Esophagus squamous epithelium (tissue), 5 donors: ENCODE measurements around the gene MAML3. TPM values are rescaled to one million over a fixed set of nuclear protein-coding genes. Genes with fewer than 3 reads are reported as not detected.

ENCODE experiments used
- DNase-seq: peaks from one replicate; lab custom pipeline; 2025; lab: John Stamatoyannopoulos, UW
- H3K27ac ChIP-seq, 4 donors: fragments of 200-600 bp; sonication (generic); one replicate each; pipeline ENCODE4 v1.5.1; 2016 to 2019; ENCODE audit warnings: mild to moderate bottlenecking in 1 of 4
- H3K27me3 ChIP-seq, 4 donors: fragments of 200-600 bp; sonication (generic); 1 replicate in 3 of 4; 2 replicates in 1 of 4; pipeline versions ENCODE4 v1.5.1 to v1.6.0; 2017 to 2021; ENCODE audit warnings: antibody characterized with exemption in 1 of 4
- H3K36me3 ChIP-seq, 3 donors: fragments of 200-600 bp; sonication (generic); one replicate each; pipeline ENCODE4 v1.5.1; 2016 to 2019
- H3K4me1 ChIP-seq, 3 donors: fragments of 200-600 bp; sonication (generic); one replicate each; pipeline ENCODE4 v1.5.1; 2017 to 2019
- H3K4me3 ChIP-seq, 4 donors: fragments of 200-600 bp; sonication (generic); 1 replicate in 3 of 4; 2 replicates in 1 of 4; pipeline ENCODE4 v1.5.1; 2016 to 2019; ENCODE audit warnings: mild to moderate bottlenecking in 2 of 4, moderate library complexity in 1 of 4
- H3K9me3 ChIP-seq, 3 donors: fragments of 200-600 bp; sonication (generic); one replicate each; pipeline ENCODE4 v1.5.1; 2016 to 2019
- POLR2A ChIP-seq, 4 donors: fragments of 450-650 bp; IDR thresholded peaks; one replicate each; pipeline ENCODE4 v1.6.1; 2017; ENCODE audit warnings: antibody characterized with exemption in 4 of 4, mild to moderate bottlenecking in 4 of 4, moderate library complexity in 3 of 4
- WGBS, 2 donors: methylation state at CpG; one replicate each; pipeline ENCODE4 v1.1.5; 2018; 5-methylcytosine and 5-hydroxymethylcytosine counted together
- intact Hi-C: fragments of 100-400 bp; cut with DNase I; formaldehyde crosslinking; loops from one replicate; pipeline ENCODE4 v1.15.0; 2022
- total RNA-seq, 4 donors: library from RNA; depleted of rRNA; stranded (reverse); fragments of >200 nt; gene quantifications; one replicate each; pipeline ENCODE4 v1.1.0, GENCODE V29; 2016
- TF ChIP-seq, protein P1 (sequence below), 6 experiments: fragments of 450-650 bp in 4 of 6; fragments of 200-600 bp in 2 of 6; sonication (generic) in 2 of 6; IDR thresholded peaks; one replicate each; pipeline ENCODE4 v1.5.1; 2016 to 2019; ENCODE audit warnings: antibody characterized with exemption in 6 of 6, mild to moderate bottlenecking in 4 of 6, moderate library complexity in 4 of 6
- donor health status: DM: yes; HTN: yes; CAD: no.

Gene MAML3
- total RNA-seq, 4 donors from 2014 or later, result 6.9 to 14.2 (median 8.9) TPM

DNA sequence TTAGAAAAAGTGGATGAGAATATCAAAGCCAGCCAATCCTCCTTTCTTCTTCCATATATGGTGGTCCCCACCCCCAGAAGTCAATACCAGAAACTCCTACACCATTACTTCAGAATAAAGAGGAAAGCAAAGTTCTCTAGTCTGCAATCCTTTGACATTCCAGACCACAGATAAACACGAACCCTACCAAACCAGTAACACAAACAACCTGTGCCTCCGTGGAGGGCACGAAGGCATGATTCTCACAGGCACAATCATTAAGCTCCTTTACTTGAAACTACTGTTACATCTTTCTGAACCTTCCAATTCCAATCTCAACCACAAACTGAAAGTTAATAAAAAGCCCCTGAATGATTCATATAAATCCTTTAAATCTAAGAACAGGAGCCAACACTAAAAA, 16.3 kb downstream of the MAML3 start:
- Histone ChIP-seq H3K4me1 (peaks cover 0 to 70% (median 21%) of the 10 kb centered on the region in 3 donors), H3K9me3 (no peaks in the 10 kb centered on the region), H3K36me3 (no peaks in the 10 kb centered on the region), H3K4me3 (no peak overlapping the region), H3K27ac (no peak overlapping the region), H3K27me3 (no peaks in the 10 kb centered on the region)
- 43 to 45% methylated on average over 3 of the region's 3 CpGs for WGBS, 2 donors
- TF ChIP-seq, protein P1, sequence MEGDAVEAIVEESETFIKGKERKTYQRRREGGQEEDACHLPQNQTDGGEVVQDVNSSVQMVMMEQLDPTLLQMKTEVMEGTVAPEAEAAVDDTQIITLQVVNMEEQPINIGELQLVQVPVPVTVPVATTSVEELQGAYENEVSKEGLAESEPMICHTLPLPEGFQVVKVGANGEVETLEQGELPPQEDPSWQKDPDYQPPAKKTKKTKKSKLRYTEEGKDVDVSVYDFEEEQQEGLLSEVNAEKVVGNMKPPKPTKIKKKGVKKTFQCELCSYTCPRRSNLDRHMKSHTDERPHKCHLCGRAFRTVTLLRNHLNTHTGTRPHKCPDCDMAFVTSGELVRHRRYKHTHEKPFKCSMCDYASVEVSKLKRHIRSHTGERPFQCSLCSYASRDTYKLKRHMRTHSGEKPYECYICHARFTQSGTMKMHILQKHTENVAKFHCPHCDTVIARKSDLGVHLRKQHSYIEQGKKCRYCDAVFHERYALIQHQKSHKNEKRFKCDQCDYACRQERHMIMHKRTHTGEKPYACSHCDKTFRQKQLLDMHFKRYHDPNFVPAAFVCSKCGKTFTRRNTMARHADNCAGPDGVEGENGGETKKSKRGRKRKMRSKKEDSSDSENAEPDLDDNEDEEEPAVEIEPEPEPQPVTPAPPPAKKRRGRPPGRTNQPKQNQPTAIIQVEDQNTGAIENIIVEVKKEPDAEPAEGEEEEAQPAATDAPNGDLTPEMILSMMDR (IDR thresholded peaks at IDR 0.05), result no peak
- no peak for TF ChIP-seq POLR2A (IDR thresholded peaks at IDR 0.05)
- intact Hi-C loops, result no loop called here
- no peak for DNase-seq

- 44 to 61% methylated on average over 4 of the region's 4 CpGs for WGBS, 2 donors
- TF ChIP-seq POLR2A (IDR thresholded peaks at IDR 0.05), result no peak
- Histone ChIP-seq H3K4me1 (peaks cover 0 to 59% (median 21%) of the 10 kb centered on the region in 3 donors), H3K27ac (peak overlapping the region in 2 of 4 donors; percentile 12 to 52), H3K27me3 (no peaks in the 10 kb centered on the region), H3K36me3 (no peaks in the 10 kb centered on the region), H3K9me3 (no peaks in the 10 kb centered on the region), H3K4me3 (no peak overlapping the region)
- DNase-seq, result no peak
- intact Hi-C loops, result no loop called here
Observed at GRCh38 chr4:140136509-140136908, 17.5 kb downstream of the MAML3 start.

DNA sequence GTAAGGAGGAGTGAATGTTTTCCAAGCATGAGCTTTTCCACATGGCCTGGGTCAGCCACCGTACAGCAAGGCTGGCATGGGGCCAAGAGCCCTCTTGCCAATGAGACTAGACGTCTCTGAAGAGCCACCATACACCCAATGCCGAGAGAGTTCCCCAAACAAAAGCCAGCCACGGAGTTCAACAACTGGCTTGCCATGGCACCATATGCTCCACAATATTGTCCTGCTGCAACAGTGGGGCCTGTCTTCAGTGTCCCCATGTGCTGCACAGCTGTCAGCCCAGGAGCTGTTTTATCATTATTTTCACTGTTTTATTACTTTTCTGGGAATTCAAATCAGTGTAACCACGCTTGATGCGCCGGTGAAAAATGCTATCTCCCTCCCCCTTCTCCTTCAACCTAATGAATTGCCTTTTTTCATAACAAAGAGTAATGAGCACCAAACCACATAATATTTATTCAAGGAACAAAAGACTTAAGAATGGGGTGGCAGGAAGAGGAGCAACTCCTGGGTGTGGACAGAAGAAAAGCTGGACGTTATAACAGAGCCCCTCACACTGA, 18.4 kb downstream of the MAML3 start:
- TF ChIP-seq, protein P1 (IDR thresholded peaks at IDR 0.05), result no peak
- TF ChIP-seq POLR2A (IDR thresholded peaks at IDR 0.05), result no peak
- no peak for DNase-seq
- no peaks in the 10 kb centered on the region for H3K27me3 ChIP-seq
- H3K27ac ChIP-seq, result peak overlapping the region in 2 of 4 donors; percentile 12 to 52
- peaks cover 0 to 55% (median 14%) of the 10 kb centered on the region in 3 donors for H3K4me1 ChIP-seq
- no peaks in the 10 kb centered on the region for H3K36me3 ChIP-seq
- no peaks in the 10 kb centered on the region for H3K9me3 ChIP-seq
- 55 to 61% methylated on average over 8 of the region's 8 CpGs for WGBS, 2 donors
- intact Hi-C loops, result no loop called here
- H3K4me3 ChIP-seq, result no peak overlapping the region

- no peak overlapping the region for H3K4me3 ChIP-seq
- no peak for DNase-seq
- intact Hi-C loops, result no loop called here
- peaks cover 0 to 55% (median 11%) of the 10 kb centered on the region in 3 donors for H3K4me1 ChIP-seq
- no peaks in the 10 kb centered on the region for H3K36me3 ChIP-seq
- TF ChIP-seq, protein P1 (IDR thresholded peaks at IDR 0.05), result no peak
- no peak for TF ChIP-seq POLR2A (IDR thresholded peaks at IDR 0.05)
- no peaks in the 10 kb centered on the region for H3K9me3 ChIP-seq
- H3K27ac ChIP-seq, result no peak overlapping the region
- 83 to 86% methylated on average over 9 of the region's 9 CpGs for WGBS, 2 donors
- no peaks in the 10 kb centered on the region for H3K27me3 ChIP-seq
Observed at GRCh38 chr4:140134746-140135425, 19.1 kb downstream of the MAML3 start.

GRCh38 chr4:140133576-140133975, 20.4 kb downstream of the MAML3 start:
- 82 to 91% methylated on average over 3 of the region's 3 CpGs for WGBS, 2 donors
- Histone ChIP-seq H3K27ac (no peak overlapping the region), H3K27me3 (no peaks in the 10 kb centered on the region), H3K4me3 (no peak overlapping the region), H3K9me3 (no peaks in the 10 kb centered on the region), H3K4me1 (peaks cover 0 to 54% (median 11%) of the 10 kb centered on the region in 3 donors), H3K36me3 (no peaks in the 10 kb centered on the region)
- intact Hi-C loops, result no loop called here
- TF ChIP-seq, protein P1 (IDR thresholded peaks at IDR 0.05), result no peak
- no peak for TF ChIP-seq POLR2A (IDR thresholded peaks at IDR 0.05)
- no peak for DNase-seq
